ENCODE results near the gene PAX2. TPM values are rescaled to one million over a fixed set of nuclear protein-coding genes. Genes with fewer than 3 reads are reported as not detected.

Gene PAX2
- total RNA-seq, 4 donors from 2014 or later, result not detected

DNA sequence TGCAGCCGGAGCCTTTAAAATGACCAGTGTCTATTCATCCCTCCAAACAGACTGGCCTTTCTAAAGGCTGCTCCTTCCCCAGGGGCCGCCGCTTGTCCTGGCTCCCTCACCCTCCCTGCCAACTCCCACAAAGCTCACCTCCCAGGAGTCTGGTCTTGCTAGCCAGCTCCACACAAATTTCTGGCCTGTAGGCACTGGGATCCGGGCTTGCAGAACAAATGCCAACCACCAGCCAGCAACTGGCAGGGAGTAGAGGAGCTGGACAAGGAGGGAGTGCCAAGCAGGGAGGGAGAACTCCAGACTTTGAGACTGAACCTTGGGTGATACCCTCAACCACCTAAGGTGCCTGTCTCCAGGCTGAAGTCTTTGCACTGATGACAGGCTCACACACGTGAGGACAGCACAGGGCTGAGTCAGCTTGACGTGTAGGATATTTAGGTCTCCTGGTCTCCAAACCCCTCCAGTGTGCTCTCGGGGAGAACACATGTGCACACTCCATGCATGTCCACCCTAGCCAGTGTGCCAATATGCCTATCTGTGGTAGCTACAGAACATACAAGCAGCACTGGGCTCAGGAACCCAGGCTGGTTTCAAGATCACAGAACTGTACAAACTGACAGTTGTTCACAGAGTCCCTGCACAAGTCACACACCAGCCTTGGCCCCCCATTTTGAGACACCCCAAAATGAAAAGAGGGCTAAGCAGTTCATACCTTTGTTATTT, 6.0 kb downstream of the PAX2 start:
- Histone ChIP-seq H3K4me3 (no peak overlapping the region), H3K27ac (no peak overlapping the region), H3K27me3 (peaks cover 100% of the 10 kb centered on the region), H3K9me3 (no peaks in the 10 kb centered on the region), H3K36me3 (no peaks in the 10 kb centered on the region), H3K4me1 (peaks cover 32% of the 10 kb centered on the region)
- TF ChIP-seq EP300 (IDR thresholded peaks at IDR 0.05) (no peak), POLR2A (IDR thresholded peaks at IDR 0.05) (no peak), POLR2AphosphoS5 (IDR thresholded peaks at IDR 0.05) (no peak)
- TF ChIP-seq, protein P1, sequence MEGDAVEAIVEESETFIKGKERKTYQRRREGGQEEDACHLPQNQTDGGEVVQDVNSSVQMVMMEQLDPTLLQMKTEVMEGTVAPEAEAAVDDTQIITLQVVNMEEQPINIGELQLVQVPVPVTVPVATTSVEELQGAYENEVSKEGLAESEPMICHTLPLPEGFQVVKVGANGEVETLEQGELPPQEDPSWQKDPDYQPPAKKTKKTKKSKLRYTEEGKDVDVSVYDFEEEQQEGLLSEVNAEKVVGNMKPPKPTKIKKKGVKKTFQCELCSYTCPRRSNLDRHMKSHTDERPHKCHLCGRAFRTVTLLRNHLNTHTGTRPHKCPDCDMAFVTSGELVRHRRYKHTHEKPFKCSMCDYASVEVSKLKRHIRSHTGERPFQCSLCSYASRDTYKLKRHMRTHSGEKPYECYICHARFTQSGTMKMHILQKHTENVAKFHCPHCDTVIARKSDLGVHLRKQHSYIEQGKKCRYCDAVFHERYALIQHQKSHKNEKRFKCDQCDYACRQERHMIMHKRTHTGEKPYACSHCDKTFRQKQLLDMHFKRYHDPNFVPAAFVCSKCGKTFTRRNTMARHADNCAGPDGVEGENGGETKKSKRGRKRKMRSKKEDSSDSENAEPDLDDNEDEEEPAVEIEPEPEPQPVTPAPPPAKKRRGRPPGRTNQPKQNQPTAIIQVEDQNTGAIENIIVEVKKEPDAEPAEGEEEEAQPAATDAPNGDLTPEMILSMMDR (IDR thresholded peaks at IDR 0.05), result no peak
- whole genome bisulfite sequencing, result 54% methylated on average over 7 of the region's 7 CpGs
- DNase-seq (ENCODE audit: low spot score in 2 of 2), result no peak

DNA sequence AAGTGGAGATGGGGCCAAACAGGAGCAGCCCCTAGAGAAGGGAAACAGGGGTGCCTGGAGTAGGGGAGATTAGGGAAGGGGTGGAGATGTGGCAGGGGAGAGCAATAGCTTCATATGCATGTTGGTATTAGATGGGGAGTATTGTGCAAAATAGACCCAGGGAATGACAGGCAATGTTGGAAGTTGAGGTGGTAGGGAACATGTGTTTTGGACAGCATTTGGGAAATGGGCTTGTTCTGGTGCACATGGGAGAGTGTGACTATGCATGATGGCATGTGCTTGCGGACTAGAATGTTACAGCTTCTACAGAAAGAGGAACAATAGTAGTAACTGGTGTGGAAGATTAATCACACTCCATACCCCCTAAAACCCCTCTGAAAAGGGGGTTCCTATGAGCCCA, 10.4 kb downstream of the PAX2 start:
- 89% methylated on average over 1 of the region's 1 CpG for WGBS
- DNase-seq (ENCODE audit: low spot score in 2 of 2), result no peak
- Histone ChIP-seq H3K36me3 (no peaks in the 10 kb centered on the region), H3K27me3 (peaks cover 98% of the 10 kb centered on the region), H3K27ac (no peak overlapping the region), H3K4me1 (no peaks in the 10 kb centered on the region), H3K9me3 (no peaks in the 10 kb centered on the region), H3K4me3 (no peak overlapping the region)
- TF ChIP-seq EP300 (IDR thresholded peaks at IDR 0.05) (no peak), POLR2A (IDR thresholded peaks at IDR 0.05) (no peak), POLR2AphosphoS5 (IDR thresholded peaks at IDR 0.05) (no peak)
- TF ChIP-seq, protein P1 (IDR thresholded peaks at IDR 0.05), result no peak

DNA sequence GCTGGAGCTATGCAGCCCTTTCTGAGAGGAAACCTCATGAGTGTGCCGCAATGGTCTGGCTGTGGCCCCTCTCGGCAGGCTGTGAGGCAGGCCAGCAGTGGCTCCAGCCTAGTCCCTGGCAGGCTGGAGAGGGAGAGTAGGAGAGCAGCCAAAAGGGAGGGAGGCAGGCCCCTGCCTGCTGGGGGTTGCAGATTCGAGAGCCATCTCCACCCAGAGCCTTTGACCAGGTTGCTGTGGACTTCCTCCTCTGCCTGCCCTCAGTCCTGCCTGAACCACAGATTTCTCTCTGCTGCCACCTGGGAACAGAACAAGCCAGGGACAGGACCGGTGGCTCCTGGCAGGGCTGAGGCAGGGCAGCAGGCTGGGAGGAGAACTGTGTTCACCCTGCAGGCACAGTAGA, 13.9 kb downstream of the PAX2 start:
- Histone ChIP-seq H3K27ac (no peak overlapping the region), H3K4me1 (no peaks in the 10 kb centered on the region), H3K9me3 (no peaks in the 10 kb centered on the region), H3K36me3 (no peaks in the 10 kb centered on the region), H3K4me3 (no peak overlapping the region), H3K27me3 (peaks cover 85% of the 10 kb centered on the region)
- TF ChIP-seq POLR2A (IDR thresholded peaks at IDR 0.05), result no peak
- TF ChIP-seq EP300 (IDR thresholded peaks at IDR 0.05), result no peak
- no peak for TF ChIP-seq POLR2AphosphoS5 (IDR thresholded peaks at IDR 0.05)
- TF ChIP-seq, protein P1 (IDR thresholded peaks at IDR 0.05), result no peak
- DNase-seq (ENCODE audit: low spot score in 2 of 2), result no peak
- WGBS, result 66% methylated on average over 4 of the region's 4 CpGs

DNA sequence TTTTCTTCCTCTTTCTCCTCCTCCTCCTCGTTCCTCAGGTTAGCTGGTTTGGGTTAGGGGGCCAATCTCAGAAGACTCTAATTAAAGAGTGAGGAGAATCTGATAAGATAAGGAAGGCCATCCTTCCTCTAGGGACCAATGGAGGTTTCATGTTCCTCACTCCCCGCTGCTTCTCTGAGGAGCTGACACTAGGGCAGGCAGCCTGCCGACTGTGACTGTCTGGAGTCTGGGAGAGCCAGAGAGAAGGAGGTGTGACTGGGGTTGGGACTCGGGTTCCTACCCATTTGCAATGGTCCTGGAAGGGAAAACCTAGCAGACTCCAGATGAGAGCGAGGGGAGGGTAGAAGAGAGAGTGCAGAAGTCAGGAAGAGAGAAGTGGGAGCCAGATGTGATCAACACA, 15.3 kb downstream of the PAX2 start:
- no peaks in the 10 kb centered on the region for H3K4me1 ChIP-seq
- no peaks in the 10 kb centered on the region for H3K9me3 ChIP-seq
- peaks cover 84% of the 10 kb centered on the region for H3K27me3 ChIP-seq
- DNase-seq (ENCODE audit: low spot score in 2 of 2), result no peak
- TF ChIP-seq POLR2AphosphoS5 (IDR thresholded peaks at IDR 0.05), result no peak
- TF ChIP-seq EP300 (IDR thresholded peaks at IDR 0.05), result no peak
- TF ChIP-seq, protein P1 (IDR thresholded peaks at IDR 0.05), result no peak
- TF ChIP-seq POLR2A (IDR thresholded peaks at IDR 0.05), result no peak
- WGBS, result 43% methylated on average over 5 of the region's 5 CpGs
- H3K27ac ChIP-seq, result no peak overlapping the region
- H3K36me3 ChIP-seq, result no peaks in the 10 kb centered on the region
- no peak overlapping the region for H3K4me3 ChIP-seq

DNA sequence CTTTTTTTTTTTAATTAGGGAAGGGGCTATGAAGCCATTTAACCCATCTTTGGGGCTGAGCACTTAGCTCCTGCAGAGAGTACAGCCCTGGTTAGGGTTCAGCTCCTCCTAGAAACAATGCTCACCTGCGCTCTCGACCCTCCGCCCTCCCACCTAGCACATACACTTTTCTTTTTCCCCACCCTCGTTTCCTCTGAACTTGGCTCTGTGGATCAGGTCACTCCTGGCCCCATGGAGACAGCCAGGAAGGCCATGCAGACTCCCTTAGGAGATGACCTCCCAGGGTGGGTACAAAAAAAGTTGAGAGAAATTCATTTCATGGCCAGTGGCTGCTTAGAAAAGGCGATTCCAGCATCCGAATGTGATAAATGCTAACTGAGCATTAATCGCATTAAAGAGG, 15.8 kb downstream of the PAX2 start:
- Histone ChIP-seq H3K4me1 (no peaks in the 10 kb centered on the region), H3K9me3 (no peaks in the 10 kb centered on the region), H3K27ac (no peak overlapping the region), H3K4me3 (no peak overlapping the region), H3K36me3 (no peaks in the 10 kb centered on the region), H3K27me3 (peaks cover 84% of the 10 kb centered on the region)
- DNase-seq (ENCODE audit: low spot score in 2 of 2), result no peak
- TF ChIP-seq EP300 (IDR thresholded peaks at IDR 0.05) (no peak), POLR2A (IDR thresholded peaks at IDR 0.05) (no peak), POLR2AphosphoS5 (IDR thresholded peaks at IDR 0.05) (no peak)
- TF ChIP-seq, protein P1 (IDR thresholded peaks at IDR 0.05), result no peak
- WGBS, result 90% methylated on average over 7 of the region's 7 CpGs

Measured in suprapubic skin (tissue), 4 donors.